DND-41 (cell line): ENCODE results near the gene NAMPT.

Source experiments
- CTCF ChIP-seq: IDR thresholded peaks from 2 replicates; pipeline ENCODE4 v1.5.1; 2012; ENCODE audit warnings: borderline replicate concordance, low read length, moderate library complexity, mild to moderate bottlenecking; ENCODE audit not compliant: poor library complexity, severe bottlenecking; ENCODE audit errors: extremely low read depth
- EZH2 ChIP-seq: IDR thresholded peaks from 3 replicates; pipeline ENCODE4 v1.6.1; 2012; ENCODE audit warnings: borderline replicate concordance, low read depth, mild to moderate bottlenecking, moderate library complexity, low read length, inconsistent platforms; ENCODE audit not compliant: severe bottlenecking

- TF ChIP-seq CTCF (no peak), EZH2 (no peak)
These were observed 81.3 kb downstream of the NAMPT start for GRCh38 chr7:106203473-106203872.
